ENCODE results near the gene MSANTD1.

MSANTD1 gene

GRCh38 chr4:3233391-3234071 is 15.4 kb upstream of the MSANTD1 start:
- DNase-seq (ENCODE audit: low read depth), result no peak

GRCh38 chr4:3234171-3235029 is 14.6 kb upstream of the MSANTD1 start:
- DNase-seq (ENCODE audit: low read depth), result no peak

GRCh38 chr4:3235030-3235345 is 14.0 kb upstream of the MSANTD1 start:
- no peak for DNase-seq (ENCODE audit: low read depth)

- no peak for DNase-seq (ENCODE audit: low read depth)
These were observed 13.4 kb upstream of the MSANTD1 start for GRCh38 chr4:3235581-3235980.

- DNase-seq (ENCODE audit: low read depth), result no peak
These were observed 12.6 kb upstream of the MSANTD1 start for GRCh38 chr4:3236326-3236878.

GRCh38 chr4:3237266-3237665 is 11.7 kb upstream of the MSANTD1 start:
- DNase-seq (ENCODE audit: low read depth), result no peak

GRCh38 chr4:3237712-3238560 is 11.0 kb upstream of the MSANTD1 start:
- DNase-seq (ENCODE audit: low read depth), result no peak

GRCh38 chr4:3238721-3239120 is 10.2 kb upstream of the MSANTD1 start:
- DNase-seq (ENCODE audit: low read depth), result no peak

GRCh38 chr4:3239303-3239702 is 9.7 kb upstream of the MSANTD1 start:
- DNase-seq (ENCODE audit: low read depth), result no peak

- no peak for DNase-seq (ENCODE audit: low read depth)
These were observed 8.7 kb upstream of the MSANTD1 start for GRCh38 chr4:3239998-3240920.

GRCh38 chr4:3240936-3241522 is 7.9 kb upstream of the MSANTD1 start:
- no peak for DNase-seq (ENCODE audit: low read depth)

GRCh38 chr4:3241898-3242524 is 6.9 kb upstream of the MSANTD1 start:
- no peak for DNase-seq (ENCODE audit: low read depth)

GRCh38 chr4:3243136-3243780 is 5.7 kb upstream of the MSANTD1 start:
- DNase-seq (ENCODE audit: low read depth), result no peak

- DNase-seq (ENCODE audit: low read depth), result no peak
These were observed 5.0 kb upstream of the MSANTD1 start for GRCh38 chr4:3244002-3244401.

- no peak for DNase-seq (ENCODE audit: low read depth)
These were observed 4.2 kb upstream of the MSANTD1 start for GRCh38 chr4:3244747-3245146.

- no peak for DNase-seq (ENCODE audit: low read depth)
These were observed 3.3 kb upstream of the MSANTD1 start for GRCh38 chr4:3245676-3246075.

GRCh38 chr4:3246458-3247398 is 2.2 kb upstream of the MSANTD1 start:
- DNase-seq (ENCODE audit: low read depth), result no peak

- DNase-seq (ENCODE audit: low read depth), result no peak
These were observed 1.4 kb upstream of the MSANTD1 start for GRCh38 chr4:3247399-3248177.

Measured in activated T-cell treated with anti-CD3 and anti-CD28 coated beads for 24 hours (primary cell).